ENCODE data around the gene HIP1R. TPM values are rescaled to one million over a fixed set of nuclear protein-coding genes. Genes with fewer than 3 reads are reported as not detected.
"Not testable (repeated sequence)": the region's sequence is repeated elsewhere in the genome, so short reads cannot be mapped to it uniquely, and the experiment has no call there.

HIP1R gene
- total RNA-seq, 2 donors from 2014 or later, result 12.8 to 19.3 TPM

- intact Hi-C loops (cut with DNase I), result no loop called here
- no peak for DNase-seq (ENCODE audit: low spot score)
Measured at GRCh38 chr12:122882908-122883558, 47.8 kb downstream of the HIP1R start.

GRCh38 chr12:122884091-122884826 lies 49.0 kb downstream of the HIP1R start:
- intact Hi-C loops (cut with DNase I), result no loop called here

GRCh38 chr12:122884860-122885259 lies 49.6 kb downstream of the HIP1R start:
- intact Hi-C loops (cut with DNase I), result no loop called here

More at GRCh38 chr12:122884091-122884826, 49.0 kb downstream of the HIP1R start:
- no peak for DNase-seq (ENCODE audit: low spot score)

GRCh38 chr12:122886161-122886560 lies 50.9 kb downstream of the HIP1R start:
- DNase-seq (ENCODE audit: low spot score), result no peak

More at GRCh38 chr12:122884860-122885259, 49.6 kb downstream of the HIP1R start:
- DNase-seq (ENCODE audit: low spot score), result no peak

GRCh38 chr12:122886851-122887818 lies 51.9 kb downstream of the HIP1R start:
- no peak for DNase-seq (ENCODE audit: low spot score)
- intact Hi-C loops (cut with DNase I), result no loop called here

More at GRCh38 chr12:122886161-122886560, 50.9 kb downstream of the HIP1R start:
- intact Hi-C loops (cut with DNase I), result no loop called here

- DNase-seq (ENCODE audit: low spot score), result no peak
- intact Hi-C loops (cut with DNase I), result no loop called here
Measured at GRCh38 chr12:122887819-122888212, 52.6 kb downstream of the HIP1R start.

- intact Hi-C loops (cut with DNase I), result no loop called here
Measured at GRCh38 chr12:122888232-122888752, 53.0 kb downstream of the HIP1R start.

GRCh38 chr12:122889761-122890520 lies 54.7 kb downstream of the HIP1R start:
- DNase-seq (ENCODE audit: low spot score), result no peak
- intact Hi-C loops (cut with DNase I), result no loop called here

More at GRCh38 chr12:122888232-122888752, 53.0 kb downstream of the HIP1R start:
- no peak for DNase-seq (ENCODE audit: low spot score)

- no peak for DNase-seq (ENCODE audit: low spot score)
- intact Hi-C loops (cut with DNase I), result no loop called here
Measured at GRCh38 chr12:122891661-122892525, 56.6 kb downstream of the HIP1R start.

GRCh38 chr12:122892724-122893123 lies 57.5 kb downstream of the HIP1R start:
- intact Hi-C loops (cut with DNase I); DNase-seq (ENCODE audit: low spot score): not testable (repeated sequence)

- no peak for DNase-seq (ENCODE audit: low spot score)
- intact Hi-C loops (cut with DNase I), result no loop called here
Measured at GRCh38 chr12:122893208-122894153, 58.2 kb downstream of the HIP1R start.

GRCh38 chr12:122894193-122895121 lies 59.2 kb downstream of the HIP1R start:
- intact Hi-C loops (cut with DNase I), result no loop called here
- no peak for DNase-seq (ENCODE audit: low spot score)

GRCh38 chr12:122895320-122895703 lies 60.1 kb downstream of the HIP1R start:
- intact Hi-C loops (cut with DNase I), result no loop called here
- DNase-seq (ENCODE audit: low spot score), result no peak

GRCh38 chr12:122895704-122896636 lies 60.7 kb downstream of the HIP1R start, which contains the start of gene VPS37B:
VPS37B (minus strand) TSS chr12:122896124; CDS start chr12:122896062, 62 bp downstream.
- DNase-seq (ENCODE audit: low spot score), result peak; percentile 97
- intact Hi-C loops (cut with DNase I), result no loop called here

Data from posterior vena cava (tissue), 2 donors.